T-helper 2 cell treated with Interferon-gamma antibody and Interleukin-4, amounts not matched to agents 100 ng/mL and 5 ng/mL, for 36 hours (primary cell): Measurements from ENCODE around the gene VMA21. TPM values are rescaled to one million over a fixed set of nuclear protein-coding genes. Genes with fewer than 3 reads are reported as not detected.

ENCODE experiments used
- intact Hi-C: fragments of 100-400 bp; cut with micrococcal nuclease; formaldehyde crosslinking; loops from one replicate; pipeline ENCODE4 v1.15.1; 2023
- total RNA-seq: library from RNA; stranded (reverse); gene quantifications from 2 replicates; pipeline ENCODE4 v1.2.3, GENCODE V29; 2022

The VMA21 gene
- 39.5 and 42.2 TPM in 2 replicates for total RNA-seq

GRCh38 chrX:151396825-151397740 lies at the start of gene VMA21:
VMA21 (plus strand) TSS chrX:151397206; CDS start chrX:151397309, 103 bp downstream.
- intact Hi-C loops = loop anchor here (1.0 to 10.0 kb wide), 7 partner anchors 35 to 1892 kb away; partner anchors contain the start of genes CD99L2, CETN2, HMGB3 and IDS

- intact Hi-C loops = no loop called here
Measured at GRCh38 chrX:151359341-151359740, 37.7 kb upstream of the VMA21 start.

- intact Hi-C loops = loop anchor here (5.0 kb wide), 1 partner anchor 37 kb away; the partner anchor contains the start of gene VMA21
Measured at GRCh38 chrX:151359931-151360871, 36.8 kb upstream of the VMA21 start.

- intact Hi-C loops = loop anchor here (5.0 kb wide), 1 partner anchor 34 kb away; the partner anchor contains the start of gene VMA21
Measured at GRCh38 chrX:151363316-151363715, 33.7 kb upstream of the VMA21 start.

GRCh38 chrX:151365579-151365978 lies 31.4 kb upstream of the VMA21 start:
- intact Hi-C loops = no loop called here

- intact Hi-C loops = no loop called here
Measured at GRCh38 chrX:151370906-151371305, 26.1 kb upstream of the VMA21 start.

GRCh38 chrX:151384807-151385206 lies 12.2 kb upstream of the VMA21 start:
- intact Hi-C loops = no loop called here

GRCh38 chrX:151386838-151387459 lies 10.1 kb upstream of the VMA21 start:
- intact Hi-C loops = no loop called here

- intact Hi-C loops = loop anchor here (10.0 kb wide), 1 partner anchor 1887 kb away; the partner anchor contains the start of gene IDS
Measured at GRCh38 chrX:151391722-151392121, 5.3 kb upstream of the VMA21 start.

- intact Hi-C loops = loop anchor here (10.0 kb wide), 1 partner anchor 1889 kb away; the partner anchor contains the start of gene IDS
Measured at GRCh38 chrX:151393514-151393913, 3.5 kb upstream of the VMA21 start.

- intact Hi-C loops = loop anchor here (2.0 to 10.0 kb wide), 6 partner anchors 34 to 1891 kb away; partner anchors contain the start of genes CD99L2, CETN2, IDS and MTM1
Measured at GRCh38 chrX:151396042-151396824, 773 bp upstream of the VMA21 start.

- intact Hi-C loops = loop anchor here (1.0 to 10.0 kb wide), 7 partner anchors 35 to 1893 kb away; partner anchors contain the start of genes CD99L2, CETN2, HMGB3 and IDS
Measured at GRCh38 chrX:151397741-151398070, 700 bp downstream of the VMA21 start.

GRCh38 chrX:151398346-151398745 lies 1.3 kb downstream of the VMA21 start:
- intact Hi-C loops = loop anchor here (5.0 to 10.0 kb wide), 5 partner anchors 36 to 1894 kb away; partner anchors contain the start of genes CETN2, IDS, MTM1 and MTMR1

GRCh38 chrX:151402719-151403390 lies 5.8 kb downstream of the VMA21 start:
- intact Hi-C loops = no loop called here

- intact Hi-C loops = no loop called here
Measured at GRCh38 chrX:151416579-151416978, 19.6 kb downstream of the VMA21 start.

- intact Hi-C loops = no loop called here
Measured at GRCh38 chrX:151419782-151420181, 22.8 kb downstream of the VMA21 start.

GRCh38 chrX:151424505-151424904 lies 27.5 kb downstream of the VMA21 start:
- intact Hi-C loops = no loop called here

- intact Hi-C loops = no loop called here
Measured at GRCh38 chrX:151448509-151448908, 51.5 kb downstream of the VMA21 start.

- intact Hi-C loops = no loop called here
Measured at GRCh38 chrX:151458824-151459223, 61.8 kb downstream of the VMA21 start.
